ENCODE data around the gene HJV.

HJV gene

GRCh38 chr1:146012703-146013558 lies 8.6 kb downstream of the HJV start:
- TF ChIP-seq MAX (IDR thresholded peaks at IDR 0.05): no peak
- no peak for TF ChIP-seq CEBPB (IDR thresholded peaks at IDR 0.05)
- TF ChIP-seq EP300 (IDR thresholded peaks at IDR 0.05; ENCODE audit: borderline replicate concordance): no peak
- TF ChIP-seq CREB1 (IDR thresholded peaks at IDR 0.05; ENCODE audit: low read depth): no peak
- no peak for TF ChIP-seq EGR1 (IDR thresholded peaks at IDR 0.05)
- TF ChIP-seq RAD21 (IDR thresholded peaks at IDR 0.05; ENCODE audit: low read depth): peak; percentile 95
- TF ChIP-seq USF1 (IDR thresholded peaks at IDR 0.05): no peak
- no peak for TF ChIP-seq TEAD4 (IDR thresholded peaks at IDR 0.05)

GRCh38 chr1:146010126-146010738 lies 11.3 kb downstream of the HJV start:
- no peak for TF ChIP-seq TEAD4 (IDR thresholded peaks at IDR 0.05)
- no peak for TF ChIP-seq MAX (IDR thresholded peaks at IDR 0.05)
- TF ChIP-seq TCF12 (IDR thresholded peaks at IDR 0.05; ENCODE audit: low read depth): no peak
- TF ChIP-seq REST (IDR thresholded peaks at IDR 0.05; ENCODE audit: low read depth): no peak
- no peak for TF ChIP-seq FOXM1 (IDR thresholded peaks at IDR 0.05; ENCODE audit: borderline replicate concordance, low read depth)

GRCh38 chr1:146007489-146008133 lies 13.9 kb downstream of the HJV start:
- TF ChIP-seq CREB1 (IDR thresholded peaks at IDR 0.05; ENCODE audit: low read depth) (no peak), TAF1 (IDR thresholded peaks at IDR 0.05; ENCODE audit: low read depth) (no peak), NFIC (IDR thresholded peaks at IDR 0.05) (no peak), REST (IDR thresholded peaks at IDR 0.05; ENCODE audit: low read depth) (no peak), MAX (IDR thresholded peaks at IDR 0.05) (no peak)

GRCh38 chr1:146001709-146002108 lies 19.8 kb downstream of the HJV start:
- TF ChIP-seq TCF12 (IDR thresholded peaks at IDR 0.05; ENCODE audit: low read depth): no peak
- no peak for TF ChIP-seq EGR1 (IDR thresholded peaks at IDR 0.05)
- no peak for TF ChIP-seq RAD21 (IDR thresholded peaks at IDR 0.05; ENCODE audit: low read depth)
- TF ChIP-seq NFIC (IDR thresholded peaks at IDR 0.05): no peak
- TF ChIP-seq CREB1 (IDR thresholded peaks at IDR 0.05; ENCODE audit: low read depth): no peak

- no peak for TF ChIP-seq CEBPB (IDR thresholded peaks at IDR 0.05)
- no peak for TF ChIP-seq USF1 (IDR thresholded peaks at IDR 0.05)
- TF ChIP-seq EP300 (IDR thresholded peaks at IDR 0.05; ENCODE audit: borderline replicate concordance): no peak
- TF ChIP-seq CREB1 (IDR thresholded peaks at IDR 0.05; ENCODE audit: low read depth): no peak
- no peak for TF ChIP-seq RAD21 (IDR thresholded peaks at IDR 0.05; ENCODE audit: low read depth)
- no peak for TF ChIP-seq MAX (IDR thresholded peaks at IDR 0.05)
- TF ChIP-seq FOXM1 (IDR thresholded peaks at IDR 0.05; ENCODE audit: borderline replicate concordance, low read depth): no peak
- TF ChIP-seq YY1 (IDR thresholded peaks at IDR 0.05; ENCODE audit: low read depth): no peak
- no peak for TF ChIP-seq TCF12 (IDR thresholded peaks at IDR 0.05; ENCODE audit: low read depth)
- no peak for TF ChIP-seq ZBTB7A (IDR thresholded peaks at IDR 0.05; ENCODE audit: low read depth)
- TF ChIP-seq NFIC (IDR thresholded peaks at IDR 0.05): no peak
- no peak for TF ChIP-seq EGR1 (IDR thresholded peaks at IDR 0.05)
- no peak for TF ChIP-seq TEAD4 (IDR thresholded peaks at IDR 0.05)
- no peak for TF ChIP-seq TAF1 (IDR thresholded peaks at IDR 0.05; ENCODE audit: low read depth)
- TF ChIP-seq REST (IDR thresholded peaks at IDR 0.05; ENCODE audit: low read depth): no peak
These were observed 22.1 kb downstream of the HJV start for GRCh38 chr1:145999321-146000024.

Data from Ishikawa (cell line).